ENCODE data around the gene COMMD2. TPM values are rescaled to one million over a fixed set of nuclear protein-coding genes. Genes with fewer than 3 reads are reported as not detected.

Gene COMMD2
- total RNA-seq, 3 donors from 2014 or later = 26.2 to 38.8 (median 26.4) TPM

- intact Hi-C loops (cut with DNase I; ENCODE audit: low total_unique reads) = no loop called here
- Histone ChIP-seq H3K4me1 (peaks cover 0 to 4% of the 10 kb centered on the region in 2 donors), H3K4me3 (no peak overlapping the region), H3K36me3 (no peaks in the 10 kb centered on the region), H3K27me3 (no peaks in the 10 kb centered on the region), H3K27ac (no peak overlapping the region), H3K9me3 (no peaks in the 10 kb centered on the region)
- TF ChIP-seq POLR2AphosphoS5 (IDR thresholded peaks at IDR 0.05) (no peak), CTCF (IDR thresholded peaks at IDR 0.05) (no peak), POLR2A (IDR thresholded peaks at IDR 0.05) (no peak)
- no peak for DNase-seq (ENCODE audit: low spot score in 2 of 2)
Observed at GRCh38 chr3:149713730-149714654, 38.3 kb downstream of the COMMD2 start.

GRCh38 chr3:149706905-149707304 is 45.4 kb downstream of the COMMD2 start:
- H3K4me3 ChIP-seq = no peak overlapping the region
- DNase-seq (ENCODE audit: low spot score in 2 of 2) = no peak
- intact Hi-C loops (cut with DNase I; ENCODE audit: low total_unique reads) = no loop called here
- H3K4me1 ChIP-seq = no peaks in the 10 kb centered on the region
- H3K36me3 ChIP-seq = no peaks in the 10 kb centered on the region
- no peaks in the 10 kb centered on the region for H3K9me3 ChIP-seq
- TF ChIP-seq POLR2AphosphoS5 (IDR thresholded peaks at IDR 0.05) (no peak), CTCF (IDR thresholded peaks at IDR 0.05) (no peak), POLR2A (IDR thresholded peaks at IDR 0.05) (no peak)
- peak overlapping the region in 1 of 2 donors; percentile 72 for H3K27ac ChIP-seq
- H3K27me3 ChIP-seq = no peaks in the 10 kb centered on the region

DNA sequence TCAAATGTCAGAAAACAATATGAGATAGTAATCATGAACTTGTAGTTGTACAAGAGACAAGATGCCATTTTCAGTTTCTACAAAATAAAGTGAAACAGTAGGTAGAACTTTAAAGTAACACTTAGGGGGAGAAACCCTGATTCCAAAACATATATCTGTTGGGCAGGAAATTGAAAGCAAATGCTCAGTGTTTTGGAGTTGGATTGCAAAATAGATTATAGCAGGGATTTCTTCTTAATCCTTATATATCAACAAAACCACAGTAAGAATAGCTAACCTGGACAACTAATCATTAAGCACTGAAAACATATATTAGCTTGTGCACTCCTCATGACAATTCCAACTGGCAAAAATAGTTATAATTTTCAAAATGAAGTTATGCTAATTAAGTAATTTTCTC is 46.9 kb downstream of the COMMD2 start:
- TF ChIP-seq CTCF (IDR thresholded peaks at IDR 0.05) = no peak
- TF ChIP-seq POLR2AphosphoS5 (IDR thresholded peaks at IDR 0.05) = no peak
- no peak for TF ChIP-seq POLR2A (IDR thresholded peaks at IDR 0.05)
- H3K27ac ChIP-seq = peak overlapping the region in 1 of 2 donors; percentile 12
- no peaks in the 10 kb centered on the region for H3K4me1 ChIP-seq
- H3K36me3 ChIP-seq = no peaks in the 10 kb centered on the region
- H3K9me3 ChIP-seq = no peaks in the 10 kb centered on the region
- DNase-seq (ENCODE audit: low spot score in 2 of 2) = no peak
- no peaks in the 10 kb centered on the region for H3K27me3 ChIP-seq
- intact Hi-C loops (cut with DNase I; ENCODE audit: low total_unique reads) = no loop called here
- H3K4me3 ChIP-seq = no peak overlapping the region

DNA sequence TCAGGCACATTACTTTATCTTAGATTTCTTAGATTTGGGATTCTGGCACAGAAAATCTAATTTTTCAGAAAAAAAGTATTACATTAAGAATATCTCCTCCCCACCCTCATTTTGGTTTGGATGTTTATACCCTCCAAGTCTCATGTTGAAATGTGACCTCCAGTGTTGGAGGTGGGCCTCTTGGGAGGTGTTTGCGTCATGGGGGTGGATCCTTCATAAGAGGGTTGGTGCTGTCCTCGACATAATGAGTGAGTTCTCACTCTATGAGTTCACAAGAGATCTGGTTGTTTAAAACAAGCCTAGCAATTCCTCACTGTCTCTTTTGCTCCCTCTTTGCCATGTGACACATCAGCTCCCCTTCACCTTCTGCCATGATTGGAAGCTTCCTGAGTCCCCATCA is 48.8 kb downstream of the COMMD2 start:
- Histone ChIP-seq H3K4me3 (no peak overlapping the region), H3K9me3 (peaks cover 6% of the 10 kb centered on the region in 2 donors), H3K27ac (peak overlapping the region in 1 of 2 donors; percentile 68), H3K4me1 (no peaks in the 10 kb centered on the region), H3K36me3 (no peaks in the 10 kb centered on the region), H3K27me3 (no peaks in the 10 kb centered on the region)
- no peak for DNase-seq (ENCODE audit: low spot score in 2 of 2)
- TF ChIP-seq POLR2AphosphoS5 (IDR thresholded peaks at IDR 0.05) (peak in 1 of 3 donors; percentile 28), CTCF (IDR thresholded peaks at IDR 0.05) (no peak)
- intact Hi-C loops (cut with DNase I; ENCODE audit: low total_unique reads) = no loop called here

DNA sequence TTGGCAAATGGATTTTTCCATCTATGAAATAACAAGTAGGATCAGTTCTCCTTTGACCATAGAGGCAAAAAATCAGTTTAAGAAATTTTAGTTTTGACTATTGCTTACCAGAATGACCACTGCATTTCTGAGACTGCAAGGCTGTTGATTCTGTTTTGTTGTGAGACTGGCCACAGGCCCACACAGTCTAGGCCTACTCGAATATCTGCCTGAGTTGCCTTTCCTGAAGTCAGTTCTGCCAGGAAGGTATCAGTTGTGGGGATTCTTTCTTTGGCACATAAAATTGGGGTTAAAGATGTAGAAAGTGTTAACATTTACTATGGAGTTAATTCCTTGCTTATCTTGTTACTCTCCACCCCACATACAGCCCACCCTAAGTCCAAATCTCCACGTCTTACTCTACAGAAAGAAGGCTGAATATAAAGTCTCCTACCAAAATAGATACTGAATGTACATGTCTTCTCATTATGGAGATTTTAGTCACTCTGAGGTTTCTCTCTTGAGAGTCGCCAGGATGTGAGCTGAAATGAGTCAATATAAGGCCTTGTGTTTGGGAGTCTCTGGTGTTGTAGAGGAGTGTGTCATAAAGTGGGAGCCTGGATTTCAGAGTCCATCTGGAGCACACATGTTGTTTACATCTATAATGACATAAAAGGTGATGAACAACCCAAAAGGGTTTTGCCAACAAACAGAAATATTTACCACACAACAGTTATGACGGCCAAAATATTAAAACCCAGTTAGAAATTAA is 49.4 kb downstream of the COMMD2 start:
- Histone ChIP-seq H3K4me1 (no peaks in the 10 kb centered on the region), H3K27me3 (no peaks in the 10 kb centered on the region), H3K36me3 (no peaks in the 10 kb centered on the region), H3K27ac (peak overlapping the region; percentile 34 to 68), H3K4me3 (no peak overlapping the region), H3K9me3 (peaks cover 9 to 12% of the 10 kb centered on the region in 2 donors)
- DNase-seq (ENCODE audit: low spot score in 2 of 2) = no peak
- TF ChIP-seq POLR2AphosphoS5 (IDR thresholded peaks at IDR 0.05) (no peak), CTCF (IDR thresholded peaks at IDR 0.05) (no peak), POLR2A (IDR thresholded peaks at IDR 0.05) (no peak)
- intact Hi-C loops (cut with DNase I; ENCODE audit: low total_unique reads) = no loop called here
